Activated T-helper 1 cell treated with Interleukin-2 at 50 U/mL for 16 hours (primary cell): ENCODE results near the gene TRIM8.
"Not testable (repeated sequence)": the region's sequence is repeated elsewhere in the genome, so short reads cannot be mapped to it uniquely, and the experiment has no call there.

Experiments
- DNase-seq: peaks from one replicate; pipeline ENCODE4 v3.0.0-alpha.2; 2020; ENCODE audit warnings: low read depth

Gene TRIM8

DNA sequence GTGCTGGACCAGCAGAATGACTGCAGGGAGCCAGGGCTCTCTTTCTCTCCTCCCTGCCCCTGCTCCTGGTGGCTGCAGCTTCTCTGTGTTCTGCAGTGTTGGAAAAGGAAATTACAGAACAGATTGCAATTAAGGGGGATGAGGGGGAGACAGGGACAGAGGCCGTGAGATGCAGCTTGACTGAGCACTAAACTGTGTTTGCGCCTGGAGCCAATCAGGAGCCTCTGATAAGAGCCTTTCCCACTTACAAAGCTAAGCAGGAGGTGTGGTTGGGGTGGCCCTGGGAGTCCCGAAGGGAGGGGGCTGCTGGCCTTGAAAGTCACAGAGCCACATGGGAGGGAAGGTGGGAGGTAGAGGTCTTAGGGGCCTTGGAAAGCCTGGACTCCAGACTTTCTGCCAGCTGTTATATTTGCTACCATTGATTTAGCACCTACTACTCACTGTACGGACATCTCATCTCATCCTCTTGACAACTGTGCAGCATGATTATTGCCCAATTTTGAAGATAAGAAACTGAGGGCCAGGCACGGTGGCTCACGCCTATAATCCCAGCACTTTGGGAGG is 26.7 kb downstream of the TRIM8 start:
- no peak for DNase-seq

DNA sequence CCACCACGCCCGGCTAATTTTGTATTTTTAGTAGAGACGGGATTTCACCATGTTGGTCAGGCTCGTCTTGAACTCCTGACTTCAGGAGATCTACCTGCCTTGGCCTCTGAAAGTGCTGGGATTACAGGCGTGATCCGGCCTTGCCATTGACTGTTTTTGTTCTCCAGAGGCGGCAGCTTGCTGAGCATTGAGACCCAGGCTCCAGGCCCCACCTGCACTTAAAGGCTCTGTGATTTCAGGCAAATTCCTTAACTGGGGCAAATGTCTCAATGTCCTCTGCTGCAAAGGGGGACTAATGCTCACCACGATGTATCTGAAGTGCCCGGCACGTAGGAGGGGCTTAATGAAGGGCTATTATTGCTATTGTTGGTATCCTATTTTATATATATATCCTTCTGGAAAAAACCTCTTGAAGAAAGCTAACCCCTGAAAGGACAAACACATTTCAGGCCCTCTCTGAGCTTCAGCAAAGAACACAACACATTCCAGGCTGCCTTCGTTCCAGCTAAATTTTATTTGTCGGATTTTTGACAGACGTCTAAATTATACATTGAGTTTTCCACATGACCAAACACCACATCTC is 29.0 kb downstream of the TRIM8 start:
- no peak for DNase-seq

DNA sequence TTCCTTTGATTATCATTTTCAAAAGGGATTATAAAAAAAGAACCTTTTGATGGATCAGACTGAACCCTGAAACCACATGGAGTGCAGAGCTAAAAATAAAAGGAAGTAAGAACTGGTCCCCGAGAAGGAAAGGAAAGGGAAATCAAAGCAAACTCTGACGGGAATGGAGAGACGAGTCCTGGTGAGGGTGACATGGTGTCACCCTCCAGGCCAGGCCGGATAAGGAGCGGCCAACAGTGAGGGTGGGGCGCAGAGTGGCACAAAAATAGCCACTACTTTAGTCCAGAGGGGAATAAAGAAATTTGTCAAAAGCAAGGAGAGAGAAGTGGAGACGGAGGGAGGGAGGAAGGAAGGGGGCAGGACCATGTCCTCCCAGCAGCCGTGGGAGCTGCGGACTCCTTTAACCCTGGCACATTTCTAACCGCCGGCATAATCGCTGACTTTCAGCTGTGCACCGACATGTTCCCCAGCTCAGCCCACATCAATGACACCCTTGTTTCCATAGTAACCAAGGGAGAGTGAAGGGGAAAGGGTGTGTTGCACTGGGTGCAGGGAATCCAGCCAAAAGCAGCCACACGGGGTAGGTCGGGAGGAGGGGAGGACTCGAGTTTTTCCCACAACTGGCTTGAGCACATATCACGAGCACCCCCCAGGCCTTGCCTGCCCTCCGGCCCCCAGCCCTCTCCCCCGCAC is 29.7 kb downstream of the TRIM8 start:
- peak; percentile 43 for DNase-seq

DNA sequence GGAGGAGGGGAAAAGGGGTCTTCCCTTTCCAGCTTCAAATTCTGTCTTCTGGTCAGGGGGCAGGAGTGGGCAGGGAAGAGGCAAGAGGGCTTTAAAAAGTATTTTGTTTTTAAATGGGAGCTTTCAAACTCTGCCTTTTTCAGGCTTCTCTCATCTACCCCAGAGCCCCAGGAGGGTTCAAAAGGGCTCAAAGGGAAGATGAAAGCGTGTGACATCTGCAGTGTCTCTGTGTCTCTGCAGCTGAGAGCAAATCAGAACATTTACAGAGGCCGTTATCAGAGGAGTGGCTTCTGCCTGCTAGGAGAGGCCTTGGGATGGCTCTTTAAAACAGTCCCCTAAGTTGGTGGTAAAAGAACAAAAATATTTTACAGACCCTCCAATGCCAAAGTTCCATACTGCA is 30.3 kb downstream of the TRIM8 start:
- DNase-seq, result no peak

DNA sequence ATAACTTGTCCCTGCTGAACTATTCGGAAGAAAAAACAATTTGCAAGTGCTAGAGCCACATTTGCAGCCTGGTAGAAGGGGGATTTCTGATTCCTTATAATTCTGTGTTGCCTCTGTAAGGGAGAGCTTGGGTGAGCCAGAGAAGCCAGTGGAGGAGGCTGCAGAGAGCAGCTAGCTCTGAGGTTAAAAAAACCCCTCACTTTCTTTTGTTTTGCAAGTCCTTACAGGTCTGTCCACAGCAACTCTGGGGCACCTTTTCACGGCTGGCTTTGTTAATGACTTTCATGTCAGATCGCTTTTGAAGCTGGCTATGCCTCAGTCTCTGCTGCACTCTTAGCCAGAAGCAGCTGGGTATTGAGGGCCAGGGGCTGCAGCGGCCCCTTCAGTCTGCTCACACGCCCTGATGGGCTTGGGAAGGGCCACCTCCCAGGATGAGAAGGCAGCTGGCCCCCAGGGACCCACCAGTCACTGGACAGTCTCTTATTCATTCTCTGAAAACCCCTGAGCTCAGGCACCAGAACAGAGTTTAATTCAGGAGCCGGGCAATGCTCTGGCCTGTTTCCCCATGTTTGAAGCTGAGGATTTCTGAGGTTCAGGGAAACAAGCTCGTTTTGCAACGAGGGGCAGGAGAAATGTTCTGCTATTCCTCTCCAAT is 30.9 kb downstream of the TRIM8 start:
- no peak for DNase-seq

DNA sequence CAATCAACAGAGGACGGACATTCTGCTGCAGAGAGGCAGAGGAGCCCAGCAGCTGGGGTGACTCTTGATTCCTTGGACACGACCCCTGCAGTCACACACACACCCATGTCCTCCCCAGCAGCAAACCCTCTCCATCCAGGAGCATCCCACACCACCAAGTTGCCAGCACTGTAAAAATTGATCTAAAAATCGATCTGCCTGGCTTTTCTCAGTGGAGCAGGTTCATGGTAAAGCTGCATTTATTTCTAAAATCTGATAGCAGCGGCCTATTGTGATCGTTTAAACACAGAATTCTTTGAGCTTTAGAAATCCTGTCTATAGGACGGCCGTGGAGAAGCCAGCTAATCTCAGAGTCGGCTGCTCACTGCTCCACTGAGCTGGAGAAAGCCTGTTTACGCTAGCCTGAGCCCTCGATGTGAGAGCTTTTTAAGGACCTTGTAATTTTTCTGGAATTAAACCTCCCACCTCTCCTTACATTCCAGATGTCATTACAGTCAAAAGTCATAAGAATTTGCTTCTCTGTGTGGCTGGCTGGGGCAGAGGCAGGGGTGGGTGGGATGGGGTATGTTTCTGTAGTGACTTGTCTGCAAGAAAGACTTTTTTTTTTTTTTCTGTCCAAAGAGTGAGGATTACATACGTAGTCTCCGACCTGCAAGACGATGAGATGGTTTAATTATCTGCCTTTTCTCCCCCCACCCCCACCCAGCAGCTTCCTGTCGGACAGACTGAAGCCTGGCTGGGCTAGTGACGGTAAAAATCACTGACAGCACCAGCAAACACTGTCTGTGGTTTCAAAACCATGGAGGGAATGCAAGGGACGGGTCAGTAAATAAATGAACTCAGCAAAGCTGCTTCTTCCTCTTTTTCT is 31.6 kb downstream of the TRIM8 start:
- DNase-seq, result no peak

DNA sequence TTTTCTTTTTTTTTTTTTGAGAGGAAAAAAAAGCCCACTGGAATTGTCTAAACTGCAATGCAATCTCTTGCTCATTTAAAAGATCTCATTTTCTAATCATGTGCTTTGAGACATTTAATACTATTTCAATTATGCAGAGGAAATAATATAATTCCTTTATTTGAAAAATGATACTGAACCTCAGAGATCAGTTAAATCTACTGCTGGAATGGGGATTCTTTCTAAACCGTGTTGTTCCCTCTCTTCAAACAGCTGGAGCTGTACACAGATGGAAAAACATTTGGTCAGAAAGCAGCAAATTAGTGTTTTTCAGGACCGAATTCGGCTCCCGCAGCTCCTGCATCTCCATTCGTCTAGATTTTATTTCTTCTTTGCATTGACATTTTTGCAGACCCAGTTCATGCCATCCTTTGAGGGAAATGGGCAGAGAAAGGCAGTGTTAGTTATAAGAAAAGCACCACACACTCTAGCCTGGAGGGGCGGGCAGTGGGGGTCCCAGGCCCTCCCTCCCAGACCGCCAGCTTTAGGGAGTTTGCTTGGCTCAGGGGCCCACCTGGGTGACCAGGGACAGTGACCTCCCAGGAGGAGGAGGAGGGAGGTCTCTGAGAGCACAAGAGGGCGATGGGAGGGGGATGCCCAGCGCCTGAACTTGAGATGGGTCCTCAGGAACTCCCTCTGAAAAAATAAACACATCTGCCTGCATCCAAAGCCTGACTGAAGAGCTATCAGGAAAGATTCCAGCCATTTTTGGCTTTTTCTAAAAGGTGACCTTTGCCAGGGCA is 32.4 kb downstream of the TRIM8 start:
- DNase-seq, result no peak

DNA sequence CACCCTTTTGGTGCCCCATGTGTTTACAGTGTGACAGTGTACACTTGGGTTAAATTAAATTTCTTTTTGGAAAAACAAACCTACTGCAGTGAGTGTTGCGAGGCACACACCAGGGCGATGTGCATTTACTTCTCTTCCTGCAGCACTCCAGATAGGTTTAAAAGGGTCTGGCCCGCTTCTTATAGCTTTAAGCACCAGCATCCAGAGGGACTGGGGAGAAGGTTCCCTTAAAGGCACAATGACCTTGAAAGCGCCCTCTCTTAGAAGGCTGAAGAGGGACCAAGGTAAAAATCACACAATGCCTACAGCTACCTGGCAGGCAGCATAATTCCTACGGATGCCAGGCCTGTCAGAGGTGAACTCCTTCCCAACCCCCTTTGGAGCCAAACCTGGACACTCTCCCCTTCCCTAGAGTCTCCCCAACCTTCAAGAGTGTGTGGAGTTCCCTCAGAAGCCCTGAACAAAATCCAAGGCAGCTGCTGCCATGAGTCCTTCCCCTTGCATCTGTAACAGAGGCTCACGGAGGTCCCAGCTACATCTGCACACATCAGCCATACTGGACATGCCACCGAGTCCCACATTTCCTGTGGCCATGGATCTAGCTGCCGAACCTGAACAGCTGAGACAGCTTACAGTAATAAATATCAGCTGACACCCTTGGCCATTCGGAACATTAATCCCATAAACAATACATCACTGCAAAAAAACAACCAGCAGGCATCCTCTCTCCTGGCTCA is 33.2 kb downstream of the TRIM8 start:
- DNase-seq, result no peak

DNA sequence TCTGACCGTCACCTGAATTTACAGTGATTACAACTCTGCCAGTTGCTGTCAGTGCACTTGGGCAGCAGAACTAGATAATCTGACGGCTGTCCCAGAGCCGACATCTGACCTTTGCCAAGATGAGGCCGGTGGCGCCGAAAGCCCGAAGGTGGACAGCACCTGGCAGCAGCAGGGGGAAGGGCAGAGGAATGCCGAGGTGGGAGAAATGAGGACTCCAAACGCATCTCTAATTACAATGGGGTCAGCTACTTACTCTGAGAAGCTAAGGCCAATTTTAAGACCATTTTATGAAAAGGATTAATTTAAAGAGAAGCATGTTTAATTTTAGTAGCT is 33.8 kb downstream of the TRIM8 start:
- no peak for DNase-seq

DNA sequence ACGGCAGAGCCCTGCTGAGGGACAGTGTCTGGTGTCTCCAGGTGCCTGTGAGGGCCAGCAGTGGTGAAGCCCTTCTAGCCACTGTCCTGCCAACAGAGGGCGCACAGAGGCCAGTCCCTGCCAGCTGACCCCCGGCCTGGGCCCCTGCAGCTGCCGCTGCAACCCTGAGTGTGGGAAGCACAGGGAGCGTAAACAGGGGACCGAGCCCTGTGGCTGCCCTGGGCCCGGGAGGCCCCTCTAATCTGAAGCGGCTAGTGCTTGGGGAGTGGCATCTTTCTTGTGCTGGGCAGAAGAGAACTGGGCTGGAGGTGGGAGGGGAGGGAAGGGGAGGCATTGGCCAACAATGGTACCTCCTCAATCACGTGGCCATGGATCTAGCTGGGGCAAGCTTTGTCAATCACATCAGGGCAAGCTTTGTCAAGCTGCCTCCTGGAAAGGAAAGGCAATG is 34.6 kb downstream of the TRIM8 start:
- no peak for DNase-seq

DNA sequence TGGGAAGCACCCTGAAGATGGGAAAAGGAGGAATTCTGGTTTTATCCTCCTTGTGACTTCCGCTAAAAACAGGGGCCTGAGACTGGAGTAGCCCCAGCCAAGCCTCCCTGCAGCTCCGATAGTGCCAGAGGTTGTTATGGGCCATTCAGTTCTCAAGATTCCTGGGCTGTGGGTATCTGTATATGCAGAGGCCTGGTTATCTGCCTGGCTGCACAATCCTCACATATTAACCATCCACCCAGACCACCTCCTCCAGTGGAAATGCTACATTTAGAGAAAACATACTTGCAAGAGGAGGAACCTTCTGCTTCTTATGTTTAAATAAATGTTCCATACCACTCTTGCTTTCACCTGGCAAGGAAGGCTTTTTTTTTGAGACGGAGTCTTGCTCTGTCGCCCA is 35.3 kb downstream of the TRIM8 start:
- DNase-seq, result no peak

DNA sequence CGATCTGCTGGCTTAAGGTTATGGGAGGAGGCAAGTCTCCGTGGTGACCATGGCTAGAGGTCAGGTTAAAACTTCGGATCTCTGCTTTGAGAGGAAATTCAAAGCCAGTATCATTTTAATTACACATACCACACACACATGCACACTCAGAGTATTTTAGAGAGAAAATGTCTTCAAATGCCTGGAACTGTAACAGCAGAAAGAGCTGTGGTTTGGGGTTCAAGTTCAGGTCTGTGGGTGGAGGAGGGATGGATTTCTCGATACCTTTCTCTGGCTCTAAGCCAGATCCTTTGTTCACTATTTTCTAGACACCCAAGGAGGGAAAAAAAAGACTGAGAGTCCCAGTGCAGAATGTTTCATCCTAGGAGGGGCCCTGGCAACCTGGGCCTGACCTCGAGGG is 37.4 kb downstream of the TRIM8 start:
- no peak for DNase-seq

DNA sequence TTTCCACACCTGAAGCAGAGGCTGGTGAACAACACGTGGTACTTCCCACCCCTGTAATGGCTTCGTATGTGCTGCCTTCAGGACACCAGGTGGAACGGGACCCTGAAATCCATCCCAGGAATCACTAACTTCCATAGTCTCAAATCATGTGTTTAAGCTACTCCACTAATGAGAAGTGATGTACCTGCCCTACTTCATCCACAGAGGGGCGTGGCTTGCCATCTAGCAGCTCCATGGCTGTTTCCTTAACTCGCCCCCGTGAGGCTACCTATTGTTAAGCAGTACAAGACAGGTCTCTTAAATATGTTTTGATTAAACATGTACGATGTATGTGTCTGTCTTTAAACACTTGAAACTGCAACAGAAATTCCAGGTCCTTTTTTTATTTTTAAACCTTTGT is 38.1 kb downstream of the TRIM8 start:
- no peak for DNase-seq

DNA sequence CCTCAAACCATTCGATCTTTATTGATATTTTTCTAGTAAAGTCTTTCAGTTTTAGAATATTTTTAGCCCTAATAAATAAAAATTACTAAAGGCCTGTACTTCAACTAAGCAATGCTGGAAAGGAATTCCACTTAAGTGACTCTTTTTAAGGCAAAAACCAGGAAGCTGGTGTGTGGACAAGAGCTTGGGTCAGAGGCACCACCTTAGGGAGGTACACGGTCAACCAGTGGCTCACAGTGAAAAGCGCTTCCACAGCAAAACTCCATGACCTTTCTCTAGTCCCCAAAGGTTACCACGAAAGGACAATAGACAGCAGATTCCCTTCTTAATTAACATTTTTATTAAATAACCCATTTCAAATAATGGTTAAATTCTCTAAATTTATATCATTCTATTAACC is 38.7 kb downstream of the TRIM8 start:
- no peak for DNase-seq

DNA sequence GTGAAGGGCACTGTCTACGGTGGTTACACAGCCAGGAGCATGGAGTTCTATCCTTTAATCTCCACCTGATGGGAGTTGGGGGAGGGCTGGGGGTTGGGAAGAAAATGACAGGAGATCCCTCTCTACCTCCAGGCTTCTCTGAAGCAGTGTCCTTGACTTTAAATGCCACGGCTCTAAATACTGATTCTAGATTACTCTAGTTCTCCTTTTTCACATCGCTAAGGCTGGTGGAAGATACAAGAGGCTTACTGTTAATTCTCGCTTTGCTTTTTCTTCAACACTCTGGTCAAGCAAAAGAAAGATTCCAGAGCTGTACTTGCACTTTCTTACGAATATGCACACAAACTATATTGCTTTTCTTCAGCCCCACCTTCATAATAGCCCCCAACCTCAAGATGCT is 39.5 kb downstream of the TRIM8 start:
- no peak for DNase-seq

DNA sequence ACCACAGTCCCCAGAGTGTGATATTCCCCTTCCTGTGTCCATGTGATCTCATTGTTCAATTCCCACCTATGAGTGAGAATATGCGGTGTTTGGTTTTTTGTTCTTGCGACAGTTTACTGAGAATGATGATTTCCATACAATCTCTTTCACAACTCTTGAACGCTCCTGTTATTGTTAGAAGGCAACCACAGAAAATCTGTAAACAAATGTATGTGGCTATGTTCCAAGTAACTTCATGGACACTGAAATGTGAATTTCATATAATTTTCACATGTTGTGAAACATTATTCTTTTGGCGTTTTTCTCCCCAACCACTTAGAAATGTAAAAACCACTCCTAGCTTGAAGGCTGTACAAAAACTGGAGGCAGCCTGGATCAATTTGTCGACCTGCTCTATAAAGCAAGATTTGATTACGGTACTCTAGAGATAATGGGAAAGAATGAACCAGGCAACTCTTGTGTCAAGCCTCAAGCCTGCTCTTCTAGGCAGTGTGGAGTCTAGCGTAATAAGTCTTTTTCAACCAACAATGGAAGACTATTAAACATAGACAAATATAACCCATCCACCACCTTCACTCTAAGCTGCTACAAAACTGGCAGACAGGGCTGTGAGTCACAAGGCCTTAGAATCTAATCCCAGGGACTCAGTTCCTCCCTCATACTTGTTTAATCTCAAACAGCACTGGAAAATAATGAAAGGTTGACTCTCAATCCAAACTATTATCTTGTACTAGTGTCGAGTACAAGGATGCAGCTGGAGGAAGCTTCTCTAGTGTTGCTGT is 47.2 kb downstream of the TRIM8 start:
- DNase-seq, result no peak

DNA sequence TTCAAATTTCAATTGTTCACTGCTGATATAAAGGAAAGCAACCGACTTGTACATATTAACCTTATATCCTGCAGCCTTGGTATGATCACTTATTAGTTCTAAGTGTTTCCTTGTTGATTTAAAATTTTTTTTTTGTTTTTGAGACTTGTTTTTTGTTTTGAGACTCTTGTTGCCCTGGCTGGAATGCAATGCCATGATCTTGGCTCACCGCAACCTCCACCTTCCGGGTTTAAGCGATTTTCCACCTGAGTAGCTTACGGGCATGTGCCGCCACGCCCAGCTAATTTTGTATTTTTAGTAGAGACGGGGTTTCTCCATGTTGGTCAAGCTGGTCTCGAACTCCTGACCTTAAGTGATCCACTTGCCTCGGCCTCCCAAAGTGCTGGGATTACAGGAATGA is 51.1 kb downstream of the TRIM8 start:
- DNase-seq, result not testable (repeated sequence)

DNA sequence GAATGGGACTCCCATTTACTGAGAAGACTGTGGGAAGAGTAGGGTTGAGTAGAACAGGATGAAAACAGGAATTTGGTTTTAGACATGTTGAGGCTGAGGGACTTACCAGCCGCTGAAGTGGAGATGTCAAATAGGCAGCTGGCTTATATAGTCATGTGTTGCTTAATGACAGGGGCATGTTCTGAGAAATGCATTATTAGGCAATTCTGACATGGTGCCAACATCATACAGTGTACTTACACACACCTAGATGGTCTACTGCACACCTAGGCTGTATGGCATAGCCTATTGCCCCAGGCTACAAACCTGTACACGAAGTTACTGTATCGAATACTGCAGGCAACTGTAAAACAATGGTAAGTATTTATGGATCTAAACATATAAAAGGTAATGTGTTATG is 52.5 kb downstream of the TRIM8 start:
- no peak for DNase-seq

DNA sequence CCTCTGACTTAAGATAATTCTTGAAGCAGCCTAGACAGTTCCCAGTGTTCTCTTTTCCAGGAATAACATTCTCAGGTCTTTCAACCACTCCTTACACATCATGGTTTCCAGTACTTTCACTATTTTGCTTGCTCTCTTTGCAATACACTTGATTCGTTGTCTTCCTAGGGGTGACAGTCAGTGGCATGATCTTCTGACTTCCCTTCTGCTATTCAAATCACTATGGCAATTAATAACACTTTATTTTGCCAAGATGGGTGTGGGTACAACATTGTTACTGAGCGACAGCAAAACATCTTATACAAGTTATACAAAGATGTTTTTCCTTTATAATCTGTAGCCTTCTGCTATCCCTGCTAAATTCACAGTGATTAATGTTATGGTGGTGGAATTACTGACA is 54.6 kb downstream of the TRIM8 start:
- no peak for DNase-seq

DNA sequence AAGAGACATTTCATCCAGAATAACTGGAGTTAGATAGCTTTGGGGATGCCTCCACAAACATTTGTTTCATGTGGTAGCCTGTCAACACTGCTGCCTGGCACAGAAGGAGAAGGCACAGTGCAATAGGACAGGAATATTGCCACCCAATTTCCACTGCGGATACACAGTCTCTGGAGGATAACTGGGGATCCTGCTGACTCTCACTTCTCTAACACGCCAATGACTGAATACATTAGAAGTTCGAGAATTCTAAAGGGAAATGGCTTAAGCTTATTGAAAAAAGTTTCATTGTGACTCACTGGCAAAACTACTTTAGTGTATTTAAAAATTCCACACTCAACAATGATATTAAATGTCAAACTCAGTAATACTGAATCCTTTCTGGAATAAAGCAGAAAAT is 57.0 kb downstream of the TRIM8 start:
- no peak for DNase-seq
